CD4-positive, alpha-beta memory T cell (primary cell): ENCODE measurements around the gene HIF3A. TPM values are rescaled to one million over a fixed set of nuclear protein-coding genes. Genes with fewer than 3 reads are reported as not detected.

Experiments used
- CTCF ChIA-PET: fragments of 350-600 bp; sonication (Branson Sonifier 250); formaldehyde crosslinking; loops from one replicate; lab custom pipeline; 2021; ENCODE audit warnings: inconsistent platforms; ENCODE audit not compliant: partially characterized antibody; lab: Charles Lee
- POLR2A ChIA-PET: fragments of 350-600 bp; sonication (Branson Sonifier 250); formaldehyde crosslinking; loops from one replicate; lab custom pipeline; 2021; ENCODE audit not compliant: partially characterized antibody; lab: Charles Lee
- DNase-seq, 5 donors: peaks; one replicate each; pipeline versions ENCODE4 v3.0.0 to v3.0.0-alpha.2; 2020 to 2022; ENCODE audit warnings: mixed read lengths in 1 of 5
- H3K27ac ChIP-seq: one replicate; pipeline ENCODE4 v1.7.0; 2013; ENCODE audit warnings: low read depth, low read length
- H3K27me3 ChIP-seq: 2 replicates; pipeline ENCODE4 v1.7.0; 2013; ENCODE audit warnings: mild to moderate bottlenecking, low read length, moderate library complexity; ENCODE audit not compliant: insufficient read depth
- H3K36me3 ChIP-seq: 2 replicates; pipeline ENCODE4 v1.7.0; 2013; ENCODE audit warnings: mild to moderate bottlenecking, low read length, moderate library complexity; ENCODE audit not compliant: insufficient read depth
- H3K4me1 ChIP-seq: 2 replicates; pipeline ENCODE4 v1.7.0; 2013; ENCODE audit warnings: mild to moderate bottlenecking, low read length, moderate library complexity; ENCODE audit not compliant: insufficient read depth
- H3K4me3 ChIP-seq, 2 donors: one replicate each; pipeline ENCODE4 v1.7.0; 2013; ENCODE audit warnings: low read length in 2 of 2, mild to moderate bottlenecking in 1 of 2
- H3K9me3 ChIP-seq, 2 donors: one replicate each; pipeline ENCODE4 v1.7.0; 2013; ENCODE audit warnings: low read length in 2 of 2, control low read depth in 1 of 2; ENCODE audit not compliant: control insufficient read depth in 1 of 2
- H3K27ac Mint-ChIP-seq, 7 donors: one replicate each; pipeline ENCODE4 v1.8.0; 2020 to 2021; ENCODE audit warnings: mixed read lengths in 7 of 7, mild to moderate bottlenecking in 6 of 7, inconsistent platforms in 3 of 7, moderate library complexity in 3 of 7
- H3K27me3 Mint-ChIP-seq, 2 donors: one replicate each; pipeline ENCODE4 v1.8.0; 2020 to 2021; ENCODE audit warnings: mixed read lengths in 2 of 2
- H3K36me3 Mint-ChIP-seq, 2 donors: one replicate each; pipeline ENCODE4 v1.8.0; 2020 to 2021; ENCODE audit warnings: mixed read lengths in 2 of 2, inconsistent platforms in 1 of 2, mild to moderate bottlenecking in 1 of 2
- H3K4me1 Mint-ChIP-seq, 4 donors: one replicate each; pipeline ENCODE4 v1.8.0; 2020 to 2021; ENCODE audit warnings: mixed read lengths in 4 of 4, mild to moderate bottlenecking in 1 of 4
- H3K4me3 Mint-ChIP-seq, 8 donors: one replicate each; pipeline ENCODE4 v1.8.0; 2020 to 2021; ENCODE audit warnings: mixed read lengths in 8 of 8, mild to moderate bottlenecking in 7 of 8, moderate library complexity in 6 of 8, inconsistent platforms in 3 of 8
- H3K9me3 Mint-ChIP-seq, 8 donors: one replicate each; pipeline ENCODE4 v1.8.0; 2020 to 2021; ENCODE audit warnings: mixed read lengths in 8 of 8, mild to moderate bottlenecking in 5 of 8, inconsistent platforms in 3 of 8, moderate library complexity in 1 of 8
- intact Hi-C: fragments of 100-400 bp; cut with micrococcal nuclease; formaldehyde crosslinking; loops from one replicate; pipeline ENCODE4 v1.15.1; 2023
- polyA plus RNA-seq, 2 donors: library from polyadenylated mRNA; unstranded; fragments of 300-500 nt; fragmentation: Illumina TruSeq; gene quantifications; one replicate each; pipeline ENCODE4 v1.2.3, GENCODE V29; 2021
- total RNA-seq, 2 experiments: library from RNA; stranded (reverse); gene quantifications; one replicate each; pipeline ENCODE4 v1.2.3, GENCODE V29; 2021

Gene HIF3A
- total and polyA plus RNA-seq, 4 experiments from 2014 or later, result not detected

DNA sequence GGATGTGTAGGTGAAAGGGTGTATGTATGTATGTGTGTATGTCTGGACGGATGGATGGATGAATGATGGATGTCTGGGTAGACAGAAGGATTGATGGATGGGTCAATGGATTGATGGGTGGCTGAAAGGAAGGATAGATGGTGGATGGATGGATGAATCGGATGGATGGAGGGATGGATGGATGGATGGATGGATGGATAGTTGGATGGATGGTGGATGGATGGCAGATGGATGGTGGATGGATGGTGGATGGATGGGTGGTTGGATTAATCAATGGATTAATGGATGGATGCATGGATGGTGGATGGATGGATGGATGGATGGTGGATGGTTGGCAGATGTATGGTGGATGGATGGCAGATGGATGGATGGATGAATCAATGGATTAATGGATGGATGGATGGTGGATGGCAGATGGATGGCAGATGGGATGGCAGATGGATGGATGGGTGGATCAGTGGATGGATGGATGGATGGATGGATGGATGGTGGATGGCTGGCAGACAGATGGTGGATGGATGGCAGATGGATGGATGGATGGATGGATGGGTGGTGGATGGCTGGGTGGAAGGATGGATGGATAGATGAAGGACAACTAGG lies 33.6 kb downstream of the HIF3A start:
- POLR2A ChIA-PET, result no interaction called here
- Histone ChIP-seq H3K27me3 (no peaks in the 10 kb centered on the region), H3K27ac (no peak overlapping the region), H3K9me3 (peaks cover 0 to 17% of the 10 kb centered on the region in 2 donors), H3K4me1 (no peaks in the 10 kb centered on the region), H3K4me3 (no peak overlapping the region), H3K36me3 (no peaks in the 10 kb centered on the region)
- CTCF ChIA-PET, result no interaction called here
- Mint-ChIP-seq H3K9me3 (peaks cover 0 to 38% (median 31%) of the 10 kb centered on the region in 8 donors), H3K27ac (no peak overlapping the region), H3K27me3 (peaks cover 0 to 12% of the 10 kb centered on the region in 2 donors), H3K4me3 (no peak overlapping the region), H3K36me3 (peaks cover 6 to 21% of the 10 kb centered on the region in 2 donors), H3K4me1 (peaks cover 0 to 2% (median 0%) of the 10 kb centered on the region in 4 donors)
- no peak for DNase-seq
- intact Hi-C loops, result no loop called here

DNA sequence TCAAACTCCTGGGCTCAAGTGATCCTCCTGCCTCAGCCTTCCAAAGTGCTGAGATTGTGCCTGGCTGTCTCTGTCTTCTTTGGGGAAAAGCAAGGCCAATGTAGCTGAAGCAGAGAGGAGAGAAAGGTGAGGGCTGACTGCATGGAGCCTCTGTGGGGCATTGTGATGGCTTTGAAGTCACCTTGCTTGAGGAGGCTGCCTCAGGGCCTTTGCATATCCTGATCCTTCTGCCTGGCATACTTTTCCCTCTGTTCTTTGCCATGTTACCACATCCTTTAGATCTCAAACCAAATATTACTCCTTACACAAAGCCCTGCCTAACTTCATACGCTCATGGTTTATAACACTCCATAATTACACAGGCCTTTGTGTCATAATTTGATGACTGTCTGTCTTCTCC lies 40.6 kb downstream of the HIF3A start:
- ChIA-PET CTCF (no interaction called here), POLR2A (no interaction called here)
- peaks cover 0 to 2% (median 0%) of the 10 kb centered on the region in 4 donors for H3K4me1 Mint-ChIP-seq
- H3K4me1 ChIP-seq, result no peaks in the 10 kb centered on the region
- no peak for DNase-seq
- H3K27me3 ChIP-seq, result no peaks in the 10 kb centered on the region
- no peaks in the 10 kb centered on the region for H3K9me3 Mint-ChIP-seq
- H3K27ac ChIP-seq, result no peak overlapping the region
- peaks cover 0 to 2% of the 10 kb centered on the region in 2 donors for H3K27me3 Mint-ChIP-seq
- H3K9me3 ChIP-seq, result no peaks in the 10 kb centered on the region
- no peak overlapping the region for H3K27ac Mint-ChIP-seq
- H3K36me3 ChIP-seq, result no peaks in the 10 kb centered on the region
- intact Hi-C loops, result no loop called here
- H3K4me3 Mint-ChIP-seq, result no peak overlapping the region
- no peak overlapping the region for H3K4me3 ChIP-seq
- H3K36me3 Mint-ChIP-seq, result no peaks in the 10 kb centered on the region

DNA sequence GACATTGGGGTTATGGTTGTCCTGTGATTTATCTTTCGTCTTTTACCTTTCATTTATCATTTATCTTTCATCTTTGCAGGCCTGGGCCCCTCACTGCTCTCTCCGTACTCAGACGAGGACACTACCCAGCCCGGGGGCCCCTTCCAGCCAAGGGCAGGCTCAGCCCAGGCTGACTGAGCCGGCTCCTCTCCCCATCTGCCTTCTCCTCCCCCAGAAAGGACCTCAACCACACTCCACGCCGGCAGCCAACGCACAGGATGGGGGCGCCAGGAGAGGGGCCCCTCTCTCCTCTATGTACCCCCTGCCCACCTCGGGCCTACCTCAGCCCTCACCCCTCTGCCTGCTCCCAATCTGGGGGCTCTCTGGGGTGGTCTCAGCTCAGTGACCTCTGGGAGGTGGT lies 42.6 kb downstream of the HIF3A start:
- H3K27ac ChIP-seq, result no peak overlapping the region
- no peak for DNase-seq
- H3K4me1 Mint-ChIP-seq, result no peaks in the 10 kb centered on the region
- no peaks in the 10 kb centered on the region for H3K4me1 ChIP-seq
- H3K9me3 ChIP-seq, result no peaks in the 10 kb centered on the region
- intact Hi-C loops, result no loop called here
- H3K27me3 ChIP-seq, result no peaks in the 10 kb centered on the region
- no peak overlapping the region for H3K4me3 Mint-ChIP-seq
- POLR2A ChIA-PET, result no interaction called here
- CTCF ChIA-PET, result no interaction called here
- no peak overlapping the region for H3K27ac Mint-ChIP-seq
- H3K9me3 Mint-ChIP-seq, result no peaks in the 10 kb centered on the region
- H3K36me3 Mint-ChIP-seq, result no peaks in the 10 kb centered on the region
- no peaks in the 10 kb centered on the region for H3K36me3 ChIP-seq
- H3K27me3 Mint-ChIP-seq, result peaks cover 0 to 2% of the 10 kb centered on the region in 2 donors
- H3K4me3 ChIP-seq, result no peak overlapping the region

DNA sequence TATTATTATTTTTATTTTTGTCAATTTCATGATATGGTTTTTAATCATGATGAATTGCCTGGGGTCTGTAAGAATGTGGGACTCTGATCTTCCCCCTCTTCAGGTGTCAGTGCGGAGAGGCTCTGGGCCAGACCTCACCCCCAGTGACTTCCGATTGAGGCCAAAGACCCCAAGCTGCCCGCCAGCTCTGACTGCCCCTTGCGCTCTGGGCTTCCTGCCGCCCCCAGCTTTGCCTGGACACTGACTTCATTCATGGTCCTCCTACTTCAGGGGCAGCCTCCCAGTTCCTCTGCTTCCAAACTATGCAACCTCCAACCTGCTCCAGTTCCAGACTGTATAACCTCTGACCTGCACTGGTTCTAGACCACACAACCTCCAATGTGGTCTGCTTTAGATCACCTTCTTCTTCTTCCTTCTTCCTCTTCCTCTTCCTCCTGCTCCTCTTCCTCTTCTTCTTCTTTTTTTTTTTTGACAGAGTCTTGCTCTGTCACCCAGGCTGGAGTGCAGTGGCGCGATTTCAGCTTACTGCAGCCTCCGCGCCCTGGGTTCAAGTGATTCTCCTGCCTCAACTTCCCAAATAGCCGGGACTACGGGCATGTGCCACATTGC lies 43.3 kb downstream of the HIF3A start:
- H3K36me3 Mint-ChIP-seq, result no peaks in the 10 kb centered on the region
- intact Hi-C loops, result no loop called here
- peaks cover 0 to 2% of the 10 kb centered on the region in 2 donors for H3K27me3 Mint-ChIP-seq
- Histone ChIP-seq H3K27ac (no peak overlapping the region), H3K36me3 (no peaks in the 10 kb centered on the region), H3K4me3 (no peak overlapping the region), H3K9me3 (no peaks in the 10 kb centered on the region), H3K27me3 (no peaks in the 10 kb centered on the region), H3K4me1 (no peaks in the 10 kb centered on the region)
- peak overlapping the region in 1 of 8 donors; percentile 53 for H3K4me3 Mint-ChIP-seq
- no peak for DNase-seq
- H3K9me3 Mint-ChIP-seq, result no peaks in the 10 kb centered on the region
- CTCF ChIA-PET, result no interaction called here
- no peak overlapping the region for H3K27ac Mint-ChIP-seq
- POLR2A ChIA-PET, result no interaction called here
- H3K4me1 Mint-ChIP-seq, result peaks cover 0 to under 1% (median 0%) of the 10 kb centered on the region in 4 donors

DNA sequence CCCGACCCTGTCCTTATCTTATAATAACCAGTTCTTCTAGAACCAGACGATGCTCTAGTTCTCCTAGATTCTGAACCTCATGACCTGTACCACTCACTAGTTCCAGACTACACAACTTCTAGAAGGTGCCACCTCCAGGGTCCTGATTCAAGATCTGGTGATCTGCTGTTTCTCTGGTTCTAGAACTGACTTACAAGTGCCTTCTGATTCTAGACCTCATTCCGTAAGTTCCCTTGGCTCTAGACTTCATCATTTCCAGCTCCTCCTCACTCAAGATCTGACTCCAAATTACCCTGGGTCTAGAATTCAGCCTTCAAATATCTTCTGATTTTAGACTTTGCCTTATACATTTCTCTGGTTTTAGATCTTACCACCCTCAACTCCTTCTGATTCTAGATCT lies 45.1 kb downstream of the HIF3A start:
- CTCF ChIA-PET, result no interaction called here
- DNase-seq, result no peak
- Histone ChIP-seq H3K9me3 (no peaks in the 10 kb centered on the region), H3K4me1 (no peaks in the 10 kb centered on the region), H3K36me3 (no peaks in the 10 kb centered on the region), H3K27ac (no peak overlapping the region), H3K27me3 (no peaks in the 10 kb centered on the region), H3K4me3 (no peak overlapping the region)
- no peaks in the 10 kb centered on the region for H3K9me3 Mint-ChIP-seq
- intact Hi-C loops, result no loop called here
- H3K27ac Mint-ChIP-seq, result no peak overlapping the region
- POLR2A ChIA-PET, result no interaction called here
- H3K27me3 Mint-ChIP-seq, result peaks cover 0 to 2% of the 10 kb centered on the region in 2 donors
- H3K4me3 Mint-ChIP-seq, result no peak overlapping the region
- H3K36me3 Mint-ChIP-seq, result peaks cover 0 to 4% of the 10 kb centered on the region in 2 donors
- peaks cover 3 to 17% (median 9%) of the 10 kb centered on the region in 4 donors for H3K4me1 Mint-ChIP-seq

DNA sequence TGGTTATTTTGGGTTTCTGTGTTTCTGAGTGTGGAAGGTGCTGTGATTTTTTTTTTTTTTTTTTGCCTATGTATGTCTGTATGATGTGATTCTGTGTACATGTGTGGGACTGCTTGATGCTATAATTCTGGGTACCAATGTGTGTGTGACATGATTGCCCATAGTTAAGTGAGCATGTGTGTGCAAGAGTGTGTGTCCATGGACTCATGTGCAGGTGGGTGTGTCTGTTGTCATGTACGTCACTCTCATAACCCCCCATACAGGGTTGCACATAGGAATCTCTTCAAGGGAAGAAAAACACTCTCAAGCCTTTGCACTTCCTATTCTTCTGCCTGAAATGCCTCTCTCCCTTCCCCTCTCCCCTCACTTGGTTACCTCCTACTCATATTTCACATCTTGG lies 47.5 kb downstream of the HIF3A start:
- Histone ChIP-seq H3K27ac (no peak overlapping the region), H3K9me3 (no peaks in the 10 kb centered on the region), H3K27me3 (no peaks in the 10 kb centered on the region), H3K4me1 (peaks cover 21% of the 10 kb centered on the region), H3K36me3 (no peaks in the 10 kb centered on the region), H3K4me3 (no peak overlapping the region)
- H3K4me3 Mint-ChIP-seq, result peak overlapping the region in 2 of 8 donors; percentile 14 to 64
- peaks cover 4 to 8% of the 10 kb centered on the region in 2 donors for H3K36me3 Mint-ChIP-seq
- peaks cover 0 to 2% of the 10 kb centered on the region in 2 donors for H3K27me3 Mint-ChIP-seq
- ChIA-PET POLR2A (no interaction called here), CTCF (no interaction called here)
- intact Hi-C loops, result no loop called here
- peaks cover 23 to 41% (median 30%) of the 10 kb centered on the region in 4 donors for H3K4me1 Mint-ChIP-seq
- peaks cover 0 to 1% (median 0%) of the 10 kb centered on the region in 8 donors for H3K9me3 Mint-ChIP-seq
- H3K27ac Mint-ChIP-seq, result peak overlapping the region in 1 of 7 donors; percentile 56
- no peak for DNase-seq

DNA sequence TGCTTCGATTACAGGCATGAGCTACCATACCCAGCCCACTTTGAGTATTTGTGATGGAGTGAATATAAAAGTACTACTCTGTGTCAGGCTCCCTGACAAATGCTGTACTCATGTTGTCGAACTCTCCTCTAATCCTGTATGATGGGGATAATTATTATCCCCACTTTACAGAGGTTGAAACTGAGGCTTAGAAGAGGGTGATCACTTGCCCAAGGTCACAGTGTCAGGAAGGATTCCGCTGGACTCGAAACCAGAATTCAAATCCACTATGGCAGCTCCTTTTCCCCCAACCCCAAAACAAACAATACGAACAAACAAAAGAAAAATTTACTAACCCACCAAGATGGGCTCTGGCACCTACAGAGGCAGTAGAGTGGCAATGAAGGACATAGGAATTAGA lies 48.3 kb downstream of the HIF3A start:
- Histone ChIP-seq H3K9me3 (no peaks in the 10 kb centered on the region), H3K27me3 (no peaks in the 10 kb centered on the region), H3K4me3 (no peak overlapping the region), H3K4me1 (peaks cover 29% of the 10 kb centered on the region), H3K36me3 (no peaks in the 10 kb centered on the region), H3K27ac (no peak overlapping the region)
- H3K4me1 Mint-ChIP-seq, result peaks cover 29 to 49% (median 37%) of the 10 kb centered on the region in 4 donors
- intact Hi-C loops, result loop anchor here (5.0 kb wide), 1 partner anchor 843 kb away; no protein-coding TSS in a partner anchor
- peaks cover 0 to 2% of the 10 kb centered on the region in 2 donors for H3K27me3 Mint-ChIP-seq
- ChIA-PET CTCF (no interaction called here), POLR2A (no interaction called here)
- H3K4me3 Mint-ChIP-seq, result peak overlapping the region in 7 of 8 donors; percentile 91 to 96 (median 94)
- DNase-seq, result no peak
- H3K36me3 Mint-ChIP-seq, result peaks cover 4 to 8% of the 10 kb centered on the region in 2 donors
- H3K27ac Mint-ChIP-seq, result peak overlapping the region in 1 of 7 donors; percentile 82
- H3K9me3 Mint-ChIP-seq, result peaks cover 0 to 1% (median 0%) of the 10 kb centered on the region in 8 donors
